Umbilical cord (tissue), 2 donors: ENCODE data around the gene KLHL1. TPM values are rescaled to one million over a fixed set of nuclear protein-coding genes. Genes with fewer than 3 reads are reported as not detected.
"Not testable (repeated sequence)": the region's sequence is repeated elsewhere in the genome, so short reads cannot be mapped to it uniquely, and the experiment has no call there.

Experiments
- DNase-seq: peaks from one replicate; pipeline ENCODE4 v3.0.0-alpha.2; 2015; ENCODE audit warnings: low spot score
- total RNA-seq: library from RNA; depleted of rRNA; stranded (reverse); fragments of >200 nt; gene quantifications from one replicate; pipeline ENCODE4 v1.2.3, GENCODE V29; 2014; ENCODE audit warnings: low replicate concordance; ENCODE audit not compliant: insufficient read depth

Gene KLHL1
- total RNA-seq, result 1.4 TPM

GRCh38 chr13:70108356-70109105, at the start of gene KLHL1:
KLHL1 (minus strand) TSS chr13:70108452; CDS start chr13:70107699, 753 bp downstream.
- no peak for DNase-seq

GRCh38 chr13:70142658-70143057, 34.4 kb upstream of the KLHL1 start:
- not testable (repeated sequence) for DNase-seq

GRCh38 chr13:70128098-70128497, 19.8 kb upstream of the KLHL1 start:
- DNase-seq, result no peak

GRCh38 chr13:70125693-70126092, 17.4 kb upstream of the KLHL1 start:
- DNase-seq, result no peak

- DNase-seq, result no peak
These were observed 9.2 kb upstream of the KLHL1 start for GRCh38 chr13:70117338-70117905.

GRCh38 chr13:70107498-70108281, 562 bp downstream of the KLHL1 start, which contains the start of gene ATXN8OS:
ATXN8OS (plus strand) TSS chr13:70107826.
- DNase-seq, result no peak

GRCh38 chr13:70107125-70107497, 1.1 kb downstream of the KLHL1 start:
- no peak for DNase-seq

GRCh38 chr13:70104481-70104880, 3.8 kb downstream of the KLHL1 start:
- DNase-seq, result no peak

GRCh38 chr13:70098669-70099068, 9.6 kb downstream of the KLHL1 start:
- no peak for DNase-seq

- no peak for DNase-seq
These were observed 18.1 kb downstream of the KLHL1 start for GRCh38 chr13:70090036-70090723.

- DNase-seq, result no peak
These were observed 19.3 kb downstream of the KLHL1 start for GRCh38 chr13:70088926-70089325.

GRCh38 chr13:70087247-70087646, 21.0 kb downstream of the KLHL1 start:
- DNase-seq, result no peak

- DNase-seq, result no peak
These were observed 28.2 kb downstream of the KLHL1 start for GRCh38 chr13:70080012-70080411.

GRCh38 chr13:70054572-70054971, 53.7 kb downstream of the KLHL1 start:
- no peak for DNase-seq

- DNase-seq, result no peak
These were observed 56.7 kb downstream of the KLHL1 start for GRCh38 chr13:70051531-70051930.

- DNase-seq, result no peak
These were observed 64.6 kb downstream of the KLHL1 start for GRCh38 chr13:70043685-70044084.

GRCh38 chr13:70042193-70042592, 66.1 kb downstream of the KLHL1 start:
- DNase-seq, result no peak

- DNase-seq, result no peak
These were observed 74.0 kb downstream of the KLHL1 start for GRCh38 chr13:70034286-70034685.

GRCh38 chr13:70027551-70027950, 80.7 kb downstream of the KLHL1 start:
- no peak for DNase-seq

- DNase-seq, result no peak
These were observed 84.7 kb downstream of the KLHL1 start for GRCh38 chr13:70023516-70023915.

GRCh38 chr13:70022646-70023045, 85.6 kb downstream of the KLHL1 start:
- peak; percentile 17 for DNase-seq

- DNase-seq, result no peak
These were observed 92.1 kb downstream of the KLHL1 start for GRCh38 chr13:70016116-70016515.
